Cortex of kidney (tissue), 1 donor: ENCODE results near the gene ASB16.

Experiments used
- DNase-seq: peaks from one replicate; lab custom pipeline; 2025; lab: John Stamatoyannopoulos, UW

The ASB16 gene

DNA sequence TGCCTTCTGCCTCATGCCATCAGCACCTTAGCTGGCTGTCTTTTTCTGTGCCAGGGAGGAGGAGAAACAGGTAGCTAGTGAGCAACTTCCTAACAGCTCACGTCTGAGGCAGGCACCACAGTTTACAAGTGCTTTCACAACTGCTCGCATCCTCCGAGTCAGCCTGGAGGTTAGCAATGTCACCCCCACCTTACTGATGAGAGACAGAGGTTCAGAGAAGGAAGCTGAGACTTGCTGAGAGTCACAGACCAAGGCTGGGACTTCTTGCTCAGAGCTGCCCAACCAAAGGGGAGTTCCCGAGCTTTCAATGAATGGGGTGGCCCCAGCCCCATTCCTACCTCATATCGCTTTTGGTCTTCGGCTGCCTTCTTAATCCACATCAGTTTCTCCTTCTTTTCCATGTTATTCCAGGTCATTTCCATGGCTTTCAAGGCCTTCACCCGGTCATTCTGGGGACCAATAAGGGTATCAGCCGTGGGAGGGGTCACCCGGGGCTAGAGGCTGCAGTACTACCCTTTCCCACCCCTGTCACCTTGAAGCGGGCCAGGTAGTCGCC is 39.4 kb downstream of the ASB16 start:
- no peak for DNase-seq

DNA sequence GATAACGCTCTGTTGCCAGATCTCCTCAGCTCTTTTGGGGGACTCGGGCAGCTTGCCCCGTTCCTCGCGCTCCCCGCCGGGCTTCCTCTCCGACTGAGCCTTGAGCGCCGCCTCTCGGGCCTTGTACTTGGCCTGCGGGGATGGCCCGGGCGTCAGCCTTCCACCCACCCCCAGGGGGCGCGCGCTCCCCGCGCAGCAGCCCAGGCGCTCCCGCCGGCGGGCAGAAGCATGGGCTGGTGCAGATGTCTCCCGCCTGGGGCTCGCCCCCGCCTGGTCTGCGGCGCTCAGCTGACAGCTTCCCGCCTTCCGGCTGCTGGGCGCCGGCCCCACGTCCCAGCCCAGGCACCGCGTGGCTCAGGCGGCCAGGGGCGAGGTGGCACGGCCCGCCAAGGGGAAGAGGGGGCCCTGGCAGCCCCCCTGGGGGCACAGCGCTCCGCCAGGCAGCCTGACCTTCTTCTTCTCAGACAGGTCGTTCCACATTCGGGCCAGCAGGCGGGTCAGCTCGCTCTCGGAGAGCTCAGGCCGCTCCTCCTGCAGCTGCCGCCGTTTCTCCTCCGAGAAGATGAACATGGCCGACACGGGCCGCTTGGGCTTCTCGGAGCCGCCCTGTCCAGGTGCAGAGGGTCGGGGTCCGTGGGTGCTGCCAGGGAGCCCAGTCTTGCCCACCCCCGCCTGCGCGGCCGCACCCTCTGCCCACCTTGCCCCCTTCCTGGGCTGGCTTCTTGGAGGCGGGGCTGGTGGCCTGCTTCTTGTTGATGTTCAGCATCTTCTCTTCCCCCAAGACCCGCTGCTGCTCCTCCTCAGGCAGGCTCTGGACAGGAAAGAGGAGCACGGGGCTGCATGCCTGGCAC is 40.1 kb downstream of the ASB16 start:
- no peak for DNase-seq

DNA sequence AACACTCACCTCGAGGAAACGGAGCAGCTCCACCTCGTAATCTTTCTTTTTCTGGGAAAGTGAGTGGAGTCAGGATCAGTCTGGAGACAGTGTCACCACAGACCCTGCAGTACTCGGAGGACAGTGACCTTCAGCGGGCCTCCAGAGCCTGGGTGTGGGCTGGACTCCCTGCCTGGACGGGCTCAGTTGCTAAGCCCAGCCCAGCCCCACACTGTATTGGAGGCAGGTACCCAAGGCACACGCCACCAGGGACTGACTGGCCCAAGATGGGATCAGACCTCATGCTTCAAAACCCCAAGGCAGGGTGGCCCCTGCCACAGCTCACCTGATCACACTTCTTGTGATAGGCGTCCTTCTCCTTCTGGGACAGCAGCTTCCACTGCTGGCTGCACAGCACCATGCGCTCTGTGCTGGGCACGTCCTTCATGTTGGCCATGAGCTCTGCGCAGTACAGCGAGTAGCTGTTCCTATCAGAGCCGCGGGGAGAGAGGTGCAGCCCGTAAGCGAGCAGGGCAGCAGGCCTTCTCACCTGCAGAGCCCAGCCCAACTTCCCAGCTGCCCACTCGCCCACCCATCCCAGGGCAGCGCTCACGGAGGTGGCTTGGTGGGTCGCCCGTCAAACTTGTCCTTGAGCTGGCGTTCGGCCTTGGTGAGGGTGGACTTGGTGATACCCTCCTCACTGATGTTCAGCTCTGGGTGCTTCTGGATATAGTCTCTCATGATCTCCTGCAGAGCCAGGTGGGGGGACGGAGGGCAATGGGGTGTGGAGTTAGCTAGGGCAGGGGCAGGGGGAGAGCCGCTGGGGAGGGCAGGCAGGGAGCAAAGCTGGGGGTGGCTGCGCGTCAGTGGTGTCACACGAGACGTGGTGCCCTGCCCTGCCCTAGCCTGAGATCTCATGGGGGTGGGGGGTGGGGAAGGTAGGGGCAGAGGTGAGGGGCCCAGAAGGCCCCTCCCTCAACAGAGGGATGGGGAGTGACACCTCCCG is 41.1 kb downstream of the ASB16 start:
- DNase-seq, result no peak

DNA sequence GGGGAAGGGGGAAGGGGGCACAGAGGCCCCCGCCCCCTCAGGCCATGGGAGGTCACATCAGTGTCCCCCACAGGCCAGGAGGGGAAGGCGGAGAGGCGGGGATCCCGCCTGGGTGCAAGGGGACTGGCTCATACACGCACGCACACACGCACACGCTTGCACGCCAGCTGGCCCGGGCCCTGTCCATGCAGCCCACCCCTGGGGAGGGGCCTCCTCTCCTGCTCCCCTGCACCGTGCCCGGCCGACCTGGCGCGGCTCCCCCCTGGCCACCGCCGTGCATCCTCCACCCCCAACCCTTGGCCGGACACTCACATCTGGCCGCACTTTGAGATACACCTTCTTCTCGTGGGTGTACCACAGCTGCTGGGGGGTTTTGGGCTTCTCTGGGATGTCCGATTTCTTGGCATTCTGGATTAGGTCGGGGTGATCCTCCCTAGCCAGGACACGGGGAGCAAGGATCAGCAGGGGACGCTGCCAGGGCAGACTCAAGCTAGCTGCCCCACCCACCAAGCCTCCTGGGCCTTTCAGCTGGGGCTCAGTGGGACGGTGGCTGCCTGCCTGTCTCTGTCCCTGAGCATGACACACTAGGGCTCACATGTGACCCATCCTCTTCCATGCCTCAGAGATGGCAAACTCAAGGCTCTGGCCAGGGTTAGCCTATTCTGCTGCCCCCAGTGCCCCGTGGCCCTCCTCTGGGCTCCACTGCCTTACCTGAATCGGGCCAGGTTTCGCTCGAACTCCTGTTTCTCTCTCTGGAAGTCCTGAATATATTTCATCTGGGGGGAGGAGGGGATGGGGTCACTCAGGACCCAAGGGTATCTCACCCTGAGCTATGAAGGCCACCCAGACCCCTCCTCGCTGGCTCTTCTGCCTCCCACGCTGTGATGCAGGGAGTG is 42.3 kb downstream of the ASB16 start:
- no peak for DNase-seq

DNA sequence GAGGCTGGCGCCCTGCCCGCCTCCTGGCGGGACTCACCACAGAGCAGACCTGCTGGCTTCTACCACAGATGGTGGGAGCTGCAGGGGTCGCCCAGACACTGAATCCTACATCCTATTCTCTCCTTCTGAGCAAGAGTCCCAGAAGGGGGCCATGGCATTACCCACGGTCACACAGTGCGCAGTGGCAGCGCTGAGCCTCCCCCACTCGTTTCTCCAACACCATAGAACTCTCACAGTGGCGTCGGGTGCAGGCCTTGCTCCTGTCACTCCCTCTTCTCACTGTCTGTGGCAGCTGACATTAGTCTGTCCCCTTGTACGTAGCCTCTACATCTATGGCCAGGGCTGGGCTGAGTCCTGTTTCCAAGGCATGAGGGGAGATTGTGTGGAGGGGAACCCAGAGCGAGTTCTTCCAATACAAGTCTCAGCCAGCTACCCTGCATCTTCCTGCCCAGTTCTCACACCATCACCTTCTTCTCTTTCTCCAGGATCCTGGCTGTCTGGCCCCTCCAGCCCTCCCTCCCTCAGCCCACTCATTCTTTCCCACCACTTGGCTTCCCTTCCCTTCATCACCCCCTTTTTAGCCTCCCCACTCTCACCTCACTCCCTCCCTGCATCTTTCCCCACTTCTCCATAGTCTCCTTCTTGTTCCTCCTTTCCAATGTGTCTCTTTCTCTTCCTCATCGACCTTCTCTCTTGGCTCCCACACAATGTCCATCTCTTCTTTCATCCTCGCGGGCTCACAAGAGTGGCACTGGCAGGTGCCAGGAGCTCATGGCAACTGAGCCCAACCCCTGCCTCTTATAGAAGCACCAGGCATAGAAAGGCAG is 43.1 kb downstream of the ASB16 start:
- no peak for DNase-seq

DNA sequence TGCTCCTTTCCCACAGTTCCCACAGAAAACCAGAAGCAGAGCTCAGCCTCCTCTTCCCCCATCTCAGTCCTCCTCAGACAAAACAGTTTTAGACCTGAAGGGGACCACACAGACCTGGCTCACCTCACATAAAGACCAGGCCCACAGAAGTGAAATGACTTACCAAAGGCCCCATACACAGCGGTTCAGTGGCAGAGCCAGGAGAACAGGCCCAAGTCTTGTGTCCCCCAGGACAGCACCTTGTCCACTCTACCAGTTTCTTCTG is 43.7 kb downstream of the ASB16 start:
- DNase-seq, result no peak

DNA sequence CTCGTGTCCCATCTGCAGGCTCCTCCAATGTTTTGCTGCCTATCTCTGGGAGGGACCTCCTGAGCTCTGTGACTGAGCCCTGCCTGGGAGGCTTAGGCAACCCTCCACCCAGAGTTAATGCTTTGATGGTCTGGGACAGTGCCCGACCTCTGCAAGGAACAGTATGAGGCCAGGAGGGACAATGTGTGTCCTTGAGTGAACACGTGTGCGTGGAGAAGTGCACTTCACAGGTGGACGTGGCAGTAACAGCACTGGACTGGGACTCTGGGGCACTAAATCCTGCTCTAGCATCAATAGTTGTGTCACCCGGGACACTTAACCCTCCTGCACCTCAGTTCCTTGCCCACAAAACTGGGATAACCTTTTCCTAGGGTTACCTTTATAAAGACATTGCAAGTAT is 44.4 kb downstream of the ASB16 start:
- no peak for DNase-seq

DNA sequence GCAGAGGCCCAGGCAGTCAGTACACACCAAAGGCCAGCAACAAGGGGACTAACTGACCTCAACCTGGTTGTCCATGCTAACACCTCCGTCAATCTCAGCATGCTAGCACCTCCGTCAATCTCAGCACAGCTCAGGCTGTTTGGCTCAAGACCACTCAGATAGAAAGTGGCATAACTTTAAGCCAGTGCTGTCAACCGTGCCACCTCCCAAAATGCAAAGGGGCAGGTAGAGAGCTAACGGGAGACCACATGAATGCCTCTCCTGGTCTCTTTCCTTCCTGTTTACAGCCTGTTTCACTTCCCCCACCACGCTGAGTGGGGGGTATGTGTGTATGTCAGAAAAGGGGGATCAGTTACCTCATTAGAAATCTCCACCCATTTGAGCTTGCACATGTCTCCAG is 45.7 kb downstream of the ASB16 start:
- no peak for DNase-seq

DNA sequence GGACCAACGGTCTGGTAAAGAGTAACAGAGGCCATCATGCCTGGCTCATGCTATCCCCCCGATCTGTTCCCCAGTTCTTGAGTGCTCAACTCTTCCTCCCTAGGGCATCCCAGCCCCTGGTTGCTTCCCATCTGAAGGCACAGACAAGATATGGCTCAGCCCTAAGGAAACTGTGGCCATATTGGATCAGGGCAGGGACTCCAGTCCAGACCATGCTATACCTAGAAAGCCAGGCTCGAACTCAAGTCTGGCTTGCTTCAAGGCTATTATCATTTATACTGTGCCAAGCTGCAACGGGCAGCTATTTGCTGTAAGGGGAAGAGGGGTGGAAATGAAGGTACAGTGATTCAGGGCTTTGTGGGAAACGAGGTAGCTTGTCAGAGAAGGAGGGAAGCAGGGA is 46.2 kb downstream of the ASB16 start:
- no peak for DNase-seq

DNA sequence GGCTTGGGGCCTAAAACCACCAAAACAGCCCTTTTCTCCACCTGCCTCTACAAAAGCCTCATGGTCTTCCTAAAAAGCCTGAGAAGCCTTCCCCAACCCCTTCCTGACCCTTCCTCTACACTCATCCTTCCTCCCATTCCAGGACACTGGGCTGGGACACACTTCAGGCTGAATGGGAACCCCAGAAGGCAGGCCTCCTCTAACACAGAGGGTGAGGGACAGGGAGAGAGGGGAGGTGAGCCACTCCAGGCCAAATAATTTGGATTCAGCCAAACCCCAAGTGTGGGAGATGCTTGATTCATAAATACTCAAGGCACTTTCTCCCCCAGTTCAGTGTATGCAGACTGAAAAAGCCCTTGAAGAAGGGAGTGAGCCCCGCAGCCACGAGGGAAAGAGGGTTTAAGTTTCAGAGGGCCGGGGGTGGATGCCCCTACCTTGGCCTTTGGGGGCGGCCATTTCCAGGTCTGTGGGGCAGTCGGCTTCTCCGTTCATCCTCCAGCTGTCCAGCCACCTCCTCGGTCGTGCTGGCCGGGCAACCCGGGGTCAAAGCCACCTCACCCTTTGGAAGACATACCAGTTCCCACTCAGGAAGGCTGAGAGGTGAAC is 47.3 kb downstream of the ASB16 start:
- DNase-seq, result no peak

DNA sequence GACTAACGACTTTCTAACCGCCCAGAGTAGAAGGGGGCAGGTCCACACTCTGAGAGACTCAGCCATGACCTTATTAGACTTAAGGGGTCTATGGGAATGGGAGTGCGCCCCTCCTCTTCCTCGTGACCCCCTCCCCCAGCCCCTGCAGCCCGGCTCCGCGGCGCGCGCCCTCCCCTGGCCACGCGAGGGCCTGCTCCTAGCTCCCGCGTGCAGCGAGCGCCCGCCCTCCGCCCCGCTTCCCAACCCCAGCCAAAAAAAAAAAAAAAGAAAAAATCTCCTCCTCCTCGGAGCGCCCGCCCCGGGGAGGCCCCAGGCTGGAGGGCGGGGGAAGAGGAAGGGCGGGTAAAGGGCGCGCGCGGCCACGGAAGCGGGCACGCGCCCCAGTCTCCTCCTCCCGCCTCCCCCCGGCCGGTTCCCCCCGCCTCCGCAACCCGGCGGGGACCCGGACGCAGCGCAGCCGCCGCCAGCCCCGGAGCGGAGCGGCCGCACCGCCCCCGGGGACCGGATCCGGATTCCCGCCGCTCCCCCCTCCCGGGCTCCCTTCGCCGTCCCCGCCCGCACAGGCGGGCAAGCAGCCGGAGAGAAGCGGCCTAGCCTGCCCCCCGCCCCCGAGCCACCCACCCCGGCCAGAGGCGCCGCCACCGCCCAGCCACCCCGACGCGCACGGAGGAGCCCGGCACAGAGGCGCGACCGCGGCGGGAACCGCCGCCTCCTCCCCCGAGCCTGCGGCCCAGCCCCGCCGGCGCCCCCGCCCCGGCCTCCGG is 48.0 kb downstream of the ASB16 start:
- DNase-seq, result no peak

DNA sequence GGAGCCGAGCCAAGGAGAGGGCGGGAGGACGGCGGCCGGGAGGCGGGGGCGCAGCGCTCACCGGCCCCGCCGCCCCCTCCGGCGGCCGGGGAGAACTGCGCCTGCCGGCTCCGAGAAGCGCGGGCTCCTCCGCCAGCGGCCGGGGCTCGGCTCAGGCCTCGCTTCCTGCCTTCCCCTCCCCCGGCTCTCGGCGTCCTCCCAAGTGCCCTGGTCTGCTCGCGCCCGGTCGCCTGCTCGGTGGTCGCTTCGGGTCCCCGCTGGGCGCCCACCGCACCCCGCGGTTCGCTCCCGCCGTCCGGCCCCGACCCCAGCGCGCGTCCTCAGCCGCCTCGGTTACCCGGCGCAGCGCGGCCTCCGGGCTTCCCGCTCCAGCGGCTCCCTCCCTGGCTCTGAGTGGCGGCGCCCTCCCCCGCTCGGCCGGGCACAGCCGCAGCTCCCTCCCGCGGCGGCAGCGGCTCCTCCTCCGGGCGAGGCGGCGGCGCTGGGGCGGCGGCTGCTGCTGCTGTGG is 48.7 kb downstream of the ASB16 start:
- no peak for DNase-seq

DNA sequence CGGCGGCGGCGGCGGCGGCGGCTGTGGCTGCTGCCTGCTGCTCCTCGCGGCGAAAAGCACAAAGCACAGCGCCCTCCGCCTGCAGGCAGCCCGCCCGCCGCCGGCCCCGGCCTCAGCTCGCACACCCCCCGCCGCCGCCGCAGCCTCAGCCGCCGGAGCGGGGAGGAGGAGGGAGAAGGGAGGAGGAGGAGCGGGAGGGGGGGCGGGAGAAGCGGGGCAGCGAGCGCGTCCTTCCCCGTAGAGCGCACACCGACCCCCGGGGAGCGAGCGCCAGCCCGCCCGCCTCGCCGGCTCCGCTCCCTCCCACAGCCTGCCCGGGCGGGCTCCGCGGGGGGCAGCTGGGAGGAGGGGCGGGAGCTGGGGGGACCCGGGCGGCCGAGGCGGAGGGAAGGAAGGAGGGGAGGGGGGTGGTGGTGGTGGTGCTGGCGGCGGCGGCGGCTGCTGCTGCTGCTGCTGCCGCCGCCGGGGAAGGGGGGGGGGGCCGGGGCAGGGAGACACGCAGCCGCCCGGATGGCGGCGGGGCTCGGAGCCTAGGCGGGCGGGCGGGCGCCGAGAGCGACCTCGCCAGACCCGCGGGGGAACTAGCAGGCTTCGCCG is 49.2 kb downstream of the ASB16 start, which contains the start of gene UBTF:
TSS of gene UBTF (minus strand) at position 60 of the 597 bp plus-strand sequence. CDS start 1,446 bp downstream, outside the sequence.
- no peak for DNase-seq

DNA sequence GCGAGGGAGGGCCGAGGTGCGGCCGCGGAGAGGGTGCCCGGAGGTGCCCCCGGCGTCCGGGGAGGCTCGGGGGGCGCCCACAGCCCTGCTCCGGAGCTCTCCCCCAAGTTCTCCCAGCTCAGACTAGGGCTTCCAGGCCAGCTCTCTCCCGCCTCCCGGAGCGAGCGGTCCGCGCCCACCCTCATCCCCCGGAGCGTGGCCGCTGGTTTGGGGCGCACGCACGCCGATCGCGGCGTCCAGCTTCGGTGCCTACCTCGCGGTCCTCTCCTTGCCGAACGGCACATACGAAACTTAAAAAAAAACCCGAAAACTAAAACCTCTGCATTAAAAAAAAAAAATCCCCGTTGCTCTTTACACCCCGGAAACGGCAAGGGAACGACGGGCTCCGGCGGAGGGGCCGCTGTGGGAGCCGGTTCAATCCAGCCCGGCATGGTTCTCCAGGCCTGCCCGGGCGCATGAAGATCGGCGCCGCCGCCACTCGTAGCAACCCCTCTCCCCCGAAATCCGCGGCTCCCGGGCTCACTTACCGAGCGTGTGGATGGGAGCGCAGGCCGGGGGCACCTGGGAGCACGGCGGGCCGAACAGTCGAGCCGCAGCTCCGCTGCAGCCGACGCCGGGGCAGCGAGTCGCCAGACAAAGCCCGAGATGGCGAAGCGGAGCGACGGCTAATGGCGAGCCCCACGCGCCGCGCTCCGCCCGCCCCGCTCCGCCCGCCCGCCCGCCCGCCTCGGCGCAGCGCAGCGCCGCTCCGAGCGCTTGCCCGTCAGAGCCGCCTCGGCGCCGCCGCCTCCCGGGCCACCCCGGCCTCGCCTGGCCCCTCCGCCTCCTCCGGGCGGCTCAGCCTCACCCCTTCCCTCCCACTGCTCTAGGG is 49.9 kb downstream of the ASB16 start:
- no peak for DNase-seq

DNA sequence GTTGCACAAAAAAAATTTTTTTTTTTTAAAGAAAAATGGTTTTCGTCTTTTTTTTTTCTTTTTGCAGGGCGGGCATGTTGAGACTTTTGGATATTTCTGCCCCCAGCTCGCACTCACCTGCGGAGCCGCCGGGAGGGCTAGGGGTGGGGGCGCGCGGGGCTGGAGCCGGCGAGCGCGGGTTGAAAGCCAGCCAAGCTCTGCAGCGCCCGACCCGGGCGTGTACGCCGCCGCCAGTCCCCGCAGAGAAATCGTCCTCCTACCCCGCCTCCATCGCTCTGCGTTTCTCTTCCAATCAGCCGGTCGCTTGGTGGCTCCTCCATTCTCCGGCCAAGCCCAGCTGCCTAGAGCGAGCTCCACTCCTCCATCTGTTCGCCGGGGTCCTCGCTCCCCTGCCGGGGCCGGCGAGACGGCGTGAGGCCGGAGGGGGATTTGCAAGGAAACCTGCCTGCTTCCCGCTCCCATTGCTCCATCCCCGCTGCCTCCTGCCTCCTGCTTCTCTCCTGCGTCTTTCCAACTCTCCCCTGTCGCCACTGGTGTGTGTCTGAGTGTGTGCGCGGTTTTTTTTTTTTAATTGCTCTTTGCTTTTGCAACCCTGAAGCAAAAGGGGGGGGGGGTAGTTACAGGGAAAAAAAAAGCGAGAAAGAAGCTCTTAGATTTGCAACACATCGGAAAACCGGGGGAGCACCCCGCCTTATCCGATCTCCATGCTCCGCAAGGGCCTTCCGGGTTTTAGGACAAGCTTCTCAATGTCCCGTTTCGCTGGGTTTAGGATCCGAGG is 50.8 kb downstream of the ASB16 start:
- no peak for DNase-seq

DNA sequence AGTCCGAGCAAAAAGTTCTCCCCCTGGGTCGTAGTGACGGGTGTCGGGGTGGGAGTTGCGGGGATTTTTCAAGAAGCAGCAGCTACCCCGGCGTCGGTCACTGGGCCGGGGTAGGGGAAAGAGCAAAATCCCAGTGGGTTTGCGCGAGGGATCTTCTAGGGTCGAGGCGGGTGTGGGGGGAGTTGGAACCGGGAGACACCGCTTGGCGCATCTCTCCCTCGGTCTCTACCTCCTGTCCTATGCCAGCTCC is 51.3 kb downstream of the ASB16 start:
- no peak for DNase-seq

DNA sequence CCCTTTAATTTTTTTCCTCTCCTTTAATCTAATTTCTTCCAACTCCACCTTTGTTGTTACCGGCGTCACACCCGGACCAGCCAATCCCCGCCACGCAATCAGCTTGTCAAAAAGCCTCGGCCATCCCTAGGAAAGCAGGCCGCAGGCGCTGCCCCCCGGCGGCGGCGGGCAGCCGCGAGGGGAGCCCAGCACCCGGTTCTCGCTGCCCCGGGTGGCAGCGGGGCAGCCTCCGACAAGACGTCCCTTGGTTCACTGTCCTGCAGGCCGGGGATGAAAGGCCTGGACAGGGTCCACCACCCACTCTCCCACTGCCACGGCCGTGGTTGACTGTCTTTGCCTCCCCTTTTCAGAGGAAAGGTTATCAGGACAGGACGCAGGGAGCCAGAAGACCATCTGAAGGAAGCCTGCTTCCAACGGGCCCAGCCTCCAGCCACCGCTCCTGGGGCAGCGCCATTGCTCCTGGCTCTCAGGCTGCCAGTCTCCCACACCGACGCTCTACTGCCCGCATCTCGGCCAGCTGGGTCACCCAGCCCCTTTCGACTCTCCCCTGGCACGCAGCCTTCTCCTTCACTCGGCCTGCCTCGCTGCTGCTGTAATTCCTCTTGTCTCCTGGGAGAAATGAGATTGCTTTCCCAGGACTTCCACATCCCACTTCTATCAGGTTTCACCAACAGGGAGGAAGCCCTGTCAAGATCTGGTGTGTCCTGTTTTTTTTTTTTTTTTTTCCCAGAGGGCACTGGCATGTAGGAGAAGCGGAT is 51.8 kb downstream of the ASB16 start:
- DNase-seq, result no peak
